ENCODE measurements around the gene SNX9.
"Not testable (repeated sequence)": the region's sequence is repeated elsewhere in the genome, so short reads cannot be mapped to it uniquely, and the experiment has no call there.

SNX9 gene

DNA sequence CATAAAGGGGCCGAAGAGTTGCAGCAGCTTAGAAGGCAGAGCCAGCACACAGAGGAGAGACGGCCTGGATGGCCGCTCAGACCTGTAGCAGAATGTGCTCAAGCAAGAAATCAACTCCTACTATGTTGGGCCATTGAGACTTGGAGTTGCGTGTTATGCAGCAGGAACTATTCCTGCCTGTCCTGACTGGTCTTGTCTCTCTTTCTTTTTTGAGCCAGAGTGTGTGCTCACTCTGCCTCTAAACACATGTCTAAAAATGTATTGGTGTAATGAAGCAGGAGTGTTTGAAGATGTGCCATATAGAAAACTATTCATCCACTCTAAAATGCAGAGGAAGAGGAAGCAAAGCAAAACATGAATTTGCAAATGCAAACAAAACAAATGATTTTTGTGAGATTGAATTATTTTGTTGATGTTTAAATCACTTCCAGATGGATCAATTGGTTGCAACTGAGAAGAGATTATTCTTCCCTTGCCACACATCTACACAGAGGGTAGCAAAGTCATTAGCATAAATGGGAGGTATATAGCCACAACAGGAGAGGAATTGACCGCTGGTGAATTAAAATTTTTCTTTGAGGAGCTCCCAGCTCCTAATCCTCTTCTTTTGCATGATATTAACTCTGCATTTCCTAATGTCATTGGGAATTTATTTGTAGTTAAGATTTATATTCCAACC, 138.2 kb downstream of the SNX9 start:
- no peak for FAIRE-seq

DNA sequence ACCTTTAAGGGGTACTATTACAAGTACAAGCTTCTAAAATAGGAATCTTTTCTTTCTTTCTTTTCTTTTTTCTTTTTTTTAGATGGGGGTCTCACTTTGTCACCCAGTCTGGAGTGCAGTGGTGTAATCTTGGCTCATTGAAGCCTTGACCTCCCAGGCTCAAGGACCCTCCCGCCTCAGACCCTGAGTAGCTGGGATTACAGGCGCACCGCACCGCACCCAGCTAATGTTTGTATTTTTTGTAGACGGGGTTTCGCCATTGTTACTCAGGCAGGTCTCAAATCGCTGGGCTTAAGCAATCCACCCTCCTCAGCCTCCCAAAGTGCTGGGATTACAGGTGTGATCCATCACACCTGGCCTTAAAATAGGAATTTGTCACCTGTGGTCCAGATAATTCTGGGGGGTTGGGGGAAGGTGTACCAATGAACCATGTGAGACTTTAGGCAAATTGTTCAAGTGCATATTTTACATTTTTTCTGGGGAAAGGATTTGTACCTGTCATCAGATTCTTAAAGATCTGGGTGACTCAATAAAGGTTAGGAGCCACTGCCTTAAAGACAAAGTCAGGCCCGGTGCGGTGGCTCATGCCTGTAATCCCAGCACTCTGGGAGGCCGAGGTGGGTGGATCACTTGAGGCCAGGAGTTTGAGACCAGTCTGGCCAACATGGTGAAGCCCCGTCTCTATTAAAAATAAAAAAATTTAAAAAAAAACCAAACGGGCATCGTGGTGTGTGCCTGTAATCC, 139.0 kb downstream of the SNX9 start:
- no peak for FAIRE-seq

DNA sequence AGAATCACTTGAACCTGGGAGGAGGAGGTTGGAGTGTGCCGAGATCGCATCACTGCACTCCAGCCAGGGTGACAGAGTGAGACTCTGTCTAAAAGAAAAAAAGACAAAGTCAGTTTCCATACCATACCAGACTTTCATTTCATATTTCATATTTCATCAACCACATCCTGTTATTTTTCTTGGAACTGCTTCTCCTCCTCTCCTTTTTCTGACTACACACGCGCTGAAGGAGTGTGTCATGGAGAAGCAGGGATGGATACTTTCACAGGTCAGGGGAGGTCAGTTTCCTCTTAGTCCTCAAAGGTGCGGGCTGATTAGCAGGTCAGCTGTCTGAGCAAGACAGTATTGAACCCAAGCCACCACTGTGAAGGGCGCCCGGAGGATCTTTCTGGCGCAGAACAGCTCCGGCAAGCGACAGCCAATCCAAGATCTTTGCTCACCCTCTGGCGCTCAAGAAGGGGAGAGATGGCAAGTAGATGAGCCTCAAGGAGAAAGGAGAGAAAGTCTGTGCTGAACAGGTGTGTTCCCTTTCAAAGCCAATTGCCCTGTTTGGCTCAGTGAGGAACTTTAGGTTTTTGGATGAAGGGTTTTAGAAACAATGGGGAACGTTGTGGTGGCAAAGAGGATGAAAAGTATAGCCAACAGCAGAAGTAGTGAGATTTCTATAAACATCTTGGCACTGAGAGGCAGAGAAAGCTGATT, 139.7 kb downstream of the SNX9 start:
- FAIRE-seq, result no peak

DNA sequence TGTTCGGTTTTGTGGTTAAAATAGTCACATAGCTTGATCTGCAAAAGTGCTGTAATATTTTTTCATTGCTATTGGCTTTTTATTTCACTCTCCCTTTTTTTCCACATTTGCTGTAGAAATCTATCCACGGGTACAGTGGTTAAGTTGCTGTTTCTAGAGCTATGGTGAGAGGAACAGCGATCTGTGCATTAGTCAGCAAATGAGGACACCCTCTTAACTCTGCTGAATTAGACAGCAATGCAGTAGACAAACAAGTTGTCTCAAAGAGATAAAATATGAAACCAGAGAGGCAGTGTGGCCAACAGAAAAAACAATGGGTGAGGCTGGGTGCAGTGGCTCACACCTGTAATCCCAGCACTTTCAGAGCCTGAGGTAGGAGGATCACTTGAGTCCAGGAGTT, 141.1 kb downstream of the SNX9 start:
- FAIRE-seq, result no peak

DNA sequence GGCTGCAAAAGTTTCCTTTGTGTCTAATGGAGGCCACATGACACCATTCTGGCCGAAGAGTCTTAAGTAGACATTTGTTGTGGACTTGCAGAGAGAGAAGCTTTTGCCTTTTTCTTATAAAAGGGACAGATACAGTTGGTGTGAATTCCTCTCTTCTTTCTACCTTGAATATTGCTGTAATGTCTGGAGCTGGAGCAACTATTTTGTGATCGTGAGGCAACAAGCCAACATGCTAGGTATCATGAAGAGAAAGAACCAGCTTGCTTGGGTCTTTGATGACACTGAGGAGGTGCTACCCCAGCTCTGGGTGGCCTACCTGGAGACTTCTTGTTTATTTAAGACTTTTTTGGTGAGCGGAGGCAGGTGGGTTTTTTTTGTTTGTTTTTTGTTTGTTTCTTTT, 142.3 kb downstream of the SNX9 start:
- FAIRE-seq, result no peak

DNA sequence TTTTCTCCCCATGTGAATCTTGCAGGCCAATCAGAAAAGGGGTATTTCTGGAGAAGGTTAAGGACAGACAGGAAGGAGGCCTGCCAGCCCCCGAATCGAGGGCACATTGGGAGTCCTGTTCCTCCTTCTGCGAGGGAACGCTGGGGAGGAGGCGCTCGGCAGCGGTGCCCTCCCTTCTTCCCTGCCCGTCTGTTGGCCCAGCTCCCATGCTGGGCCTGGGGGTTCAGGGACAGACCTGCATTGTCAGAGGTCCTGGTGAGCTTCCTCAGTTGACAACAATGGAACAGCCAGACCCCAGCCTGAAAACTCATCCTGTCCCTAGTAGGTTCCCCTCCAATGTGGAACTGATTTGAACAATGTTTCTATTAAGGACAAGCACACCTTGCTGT, 143.5 kb downstream of the SNX9 start:
- FAIRE-seq, result no peak

DNA sequence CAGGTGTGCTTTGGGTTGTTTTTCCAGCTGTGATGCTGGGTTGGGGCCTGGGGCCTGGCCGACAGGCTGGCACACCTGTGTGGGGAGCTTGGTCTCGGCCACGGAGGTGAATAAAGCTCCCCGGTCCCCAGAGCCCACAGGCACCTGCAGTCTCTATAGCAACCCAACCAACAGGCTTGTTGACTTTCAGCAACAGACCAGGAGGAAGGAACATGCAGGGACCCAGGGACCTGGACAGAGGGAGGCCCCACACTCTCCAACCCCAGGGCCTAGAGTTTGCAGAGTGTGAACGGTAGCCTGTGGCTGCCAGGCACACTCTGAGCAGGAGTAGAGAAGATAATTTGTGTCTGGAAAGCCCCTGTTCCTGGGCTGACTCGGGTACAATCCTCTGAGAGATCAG, 144.0 kb downstream of the SNX9 start:
- no peak for FAIRE-seq

DNA sequence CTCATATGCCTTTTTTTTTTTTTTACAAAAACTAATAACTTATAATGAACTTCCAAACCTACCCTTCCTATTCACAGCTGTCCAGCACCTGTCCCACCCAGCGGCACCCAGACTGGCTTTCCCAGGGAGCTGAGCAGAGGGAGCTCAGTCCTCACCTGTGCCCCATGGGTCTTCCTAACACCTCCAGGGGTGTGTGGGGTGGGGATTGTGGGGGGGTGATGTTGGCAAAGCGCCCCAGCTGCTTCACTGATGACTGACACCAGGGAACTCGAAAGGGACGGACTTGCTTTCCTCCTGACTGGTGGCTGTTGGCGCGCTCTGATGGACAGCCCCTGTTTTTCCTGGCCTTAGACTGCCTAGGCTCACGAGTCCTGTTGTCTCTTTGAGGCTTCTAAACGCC, 144.4 kb downstream of the SNX9 start:
- no peak for FAIRE-seq

DNA sequence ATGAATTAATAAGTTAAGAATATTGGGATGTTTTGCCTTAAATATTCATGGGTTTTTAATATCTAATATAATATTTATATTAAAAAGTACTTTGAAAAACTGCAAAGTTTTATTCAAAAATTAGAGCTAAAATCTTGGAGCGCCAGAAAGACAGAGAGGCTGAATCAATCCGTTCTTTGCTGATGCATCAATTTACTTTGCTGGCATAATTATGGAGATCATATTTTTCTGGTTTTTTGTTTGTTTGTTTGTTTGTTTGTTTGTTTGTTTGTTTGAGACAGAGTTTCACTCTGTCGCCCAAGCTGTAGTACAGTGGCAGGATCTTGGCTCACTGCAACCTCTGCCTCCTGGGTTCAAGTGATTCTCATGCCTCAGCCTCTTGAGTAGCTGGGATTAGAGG, 149.1 kb downstream of the SNX9 start:
- not testable (repeated sequence) for FAIRE-seq

DNA sequence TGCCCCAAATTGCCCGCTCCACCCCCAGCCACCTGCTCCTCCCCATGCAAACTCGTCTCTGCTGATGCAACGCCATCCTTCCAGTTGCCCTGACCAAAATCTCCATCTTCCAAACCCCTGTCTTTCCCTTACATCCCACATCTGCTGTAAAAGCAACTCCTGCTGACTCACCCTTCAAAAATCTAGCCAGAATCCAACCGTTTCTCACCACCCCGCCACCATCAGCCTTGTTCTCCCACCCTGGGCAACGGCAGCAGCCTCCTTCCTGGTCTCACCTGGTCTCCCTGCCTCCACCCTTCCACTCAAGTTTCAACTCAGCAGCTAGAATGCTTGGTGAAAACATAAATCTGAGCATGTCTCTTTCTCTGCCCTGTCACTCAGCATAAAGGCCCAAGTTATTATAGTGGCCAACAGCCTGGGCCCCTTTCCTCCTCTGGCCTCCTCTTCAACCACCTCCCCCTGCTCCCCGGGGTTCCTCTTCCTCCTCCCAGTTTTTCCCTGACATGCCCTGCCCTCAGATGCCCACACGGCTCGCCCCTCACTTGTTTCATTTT, 151.4 kb downstream of the SNX9 start:
- FAIRE-seq, result no peak

DNA sequence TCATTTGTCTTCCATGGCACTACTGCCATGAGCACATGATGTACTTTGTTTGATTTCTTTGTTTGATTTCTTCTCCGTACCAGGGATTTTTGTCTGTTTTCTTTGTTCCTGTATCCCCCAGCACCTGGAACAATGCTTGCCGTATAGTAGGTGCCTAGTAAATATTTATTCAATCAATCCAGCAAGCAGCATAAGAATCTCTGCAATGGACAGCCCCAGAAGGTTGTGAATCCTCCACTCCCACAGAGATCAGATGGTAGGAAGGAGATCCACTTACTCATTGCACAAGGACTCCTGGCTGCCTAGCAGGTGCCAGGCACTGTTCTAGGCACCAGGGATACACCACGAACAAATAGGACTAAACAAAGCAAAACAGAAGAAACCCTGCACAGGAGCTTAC, 151.9 kb downstream of the SNX9 start:
- FAIRE-seq, result no peak

DNA sequence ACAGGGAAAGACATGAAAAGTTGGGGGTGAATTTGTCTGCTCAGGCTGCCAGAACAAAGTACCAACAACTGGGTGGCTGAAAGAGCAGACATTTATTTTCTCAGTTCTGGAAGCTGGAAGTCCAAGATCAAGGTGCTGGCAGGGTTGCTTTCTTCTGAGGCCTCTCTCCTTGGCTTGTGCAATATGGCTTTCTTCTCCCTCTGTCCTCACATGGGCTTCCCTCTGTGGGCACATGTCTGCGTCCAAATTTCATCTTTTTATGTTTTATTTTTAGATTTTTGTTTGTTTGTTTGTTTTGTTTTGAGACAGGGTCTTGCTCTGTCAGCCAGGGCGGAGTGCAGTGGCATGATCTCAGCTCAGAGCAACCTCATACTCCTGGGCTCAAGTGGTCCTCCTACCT, 152.4 kb downstream of the SNX9 start:
- no peak for FAIRE-seq

DNA sequence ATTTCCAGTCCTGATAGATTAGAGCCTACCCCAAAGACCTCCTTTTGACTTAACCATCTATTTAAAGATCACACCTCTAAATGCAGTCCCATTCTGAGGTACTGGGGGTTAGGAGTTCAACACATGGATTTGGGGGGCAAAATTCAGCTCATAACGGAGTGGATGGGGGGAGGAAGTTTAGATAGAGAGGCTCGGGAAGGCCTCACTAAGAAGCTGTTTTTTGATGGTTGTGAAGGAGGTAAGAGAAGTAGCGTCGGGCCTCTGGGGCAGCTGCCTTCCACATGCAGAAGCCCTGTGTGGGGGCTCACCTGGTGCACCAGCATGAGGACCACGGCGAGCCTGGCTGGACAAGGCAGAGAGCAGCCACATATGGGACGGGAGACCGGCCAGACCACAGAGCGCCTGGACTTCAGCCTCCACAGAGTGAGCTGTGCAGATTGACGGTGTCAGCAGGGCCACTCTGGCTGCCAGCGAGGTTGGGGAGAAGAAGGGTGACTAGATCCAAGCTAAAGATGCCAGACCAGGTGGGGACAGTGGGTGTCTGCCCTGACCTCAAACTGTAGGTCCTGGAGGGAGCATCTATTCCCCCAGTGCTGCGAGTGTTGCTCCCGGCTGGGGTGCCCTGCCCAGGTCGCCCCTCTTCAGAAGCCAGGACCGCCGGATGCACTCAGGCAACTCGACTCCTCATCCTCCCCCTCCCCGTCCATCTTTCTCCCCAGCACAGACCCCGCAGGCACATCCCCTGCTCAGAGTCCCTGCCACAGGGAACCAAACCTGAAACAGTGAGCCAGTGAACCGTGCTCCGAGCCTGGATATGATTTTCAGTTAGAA, 153.5 kb downstream of the SNX9 start:
- FAIRE-seq, result no peak

DNA sequence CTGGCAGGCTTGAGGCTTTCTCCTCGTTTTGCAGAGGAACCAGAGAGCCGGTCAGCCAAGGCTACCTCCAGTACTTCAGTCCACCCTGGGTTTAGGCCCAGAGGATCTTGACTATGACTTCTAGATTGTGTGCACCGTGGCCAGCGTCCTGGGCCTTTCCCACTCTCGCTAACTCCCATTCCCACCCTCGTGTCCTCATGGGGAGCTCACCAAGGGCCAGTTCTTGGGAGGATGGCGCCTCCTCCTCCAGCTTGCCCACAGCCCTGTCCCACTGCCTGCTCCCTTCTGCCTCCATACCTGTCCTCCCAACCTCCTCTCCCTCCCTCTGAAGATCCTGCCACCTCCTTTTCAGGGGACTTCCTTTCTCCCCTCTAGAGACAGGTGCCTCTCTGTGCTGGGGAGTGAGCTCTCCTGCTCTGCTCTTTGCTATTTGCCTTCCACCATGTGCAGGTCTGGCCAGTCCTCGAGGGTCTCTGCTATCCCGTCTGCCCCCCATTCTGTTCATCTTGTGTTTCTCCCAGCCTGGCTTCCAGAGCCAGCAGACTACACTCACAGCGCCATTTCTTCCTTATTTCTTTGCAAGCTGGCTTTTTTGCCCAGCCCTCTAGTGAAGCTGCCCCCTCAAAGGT, 154.2 kb downstream of the SNX9 start:
- no peak for FAIRE-seq

DNA sequence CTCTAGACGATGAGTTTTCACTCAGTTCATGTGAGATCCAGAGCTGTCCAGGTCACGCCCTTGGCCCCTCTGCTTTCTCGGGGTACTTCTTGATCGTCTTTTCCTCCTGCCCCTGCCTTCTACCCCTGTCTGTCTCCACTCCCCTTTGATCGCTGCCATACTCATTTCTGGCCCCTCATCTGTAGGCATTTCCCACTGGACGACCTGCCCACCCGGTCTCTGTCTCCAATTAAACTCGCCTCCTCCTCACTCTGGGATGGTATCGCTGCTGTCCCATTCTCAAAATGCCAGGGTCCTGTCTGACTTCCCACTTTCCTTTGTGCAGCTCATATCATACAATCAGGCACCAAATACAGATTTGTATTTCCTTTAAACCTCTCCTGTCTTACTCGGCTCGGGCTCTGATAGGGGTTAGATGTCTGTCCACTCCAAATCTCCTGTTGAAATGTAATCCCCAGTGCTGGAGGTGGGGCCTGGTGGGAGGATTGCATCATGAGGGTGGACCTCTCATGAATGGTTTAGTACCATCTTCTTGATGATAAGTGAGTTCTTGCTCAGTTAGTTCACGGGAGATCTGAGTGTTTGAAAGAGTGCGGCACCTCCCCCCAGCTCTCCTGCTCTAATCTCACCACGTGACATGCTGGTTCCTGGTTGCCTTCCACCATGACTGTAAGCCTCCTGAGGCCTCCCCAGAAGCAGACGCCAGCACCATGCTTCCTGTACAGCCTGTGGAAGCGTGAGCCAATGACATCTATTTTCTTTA, 155.2 kb downstream of the SNX9 start:
- no peak for FAIRE-seq

DNA sequence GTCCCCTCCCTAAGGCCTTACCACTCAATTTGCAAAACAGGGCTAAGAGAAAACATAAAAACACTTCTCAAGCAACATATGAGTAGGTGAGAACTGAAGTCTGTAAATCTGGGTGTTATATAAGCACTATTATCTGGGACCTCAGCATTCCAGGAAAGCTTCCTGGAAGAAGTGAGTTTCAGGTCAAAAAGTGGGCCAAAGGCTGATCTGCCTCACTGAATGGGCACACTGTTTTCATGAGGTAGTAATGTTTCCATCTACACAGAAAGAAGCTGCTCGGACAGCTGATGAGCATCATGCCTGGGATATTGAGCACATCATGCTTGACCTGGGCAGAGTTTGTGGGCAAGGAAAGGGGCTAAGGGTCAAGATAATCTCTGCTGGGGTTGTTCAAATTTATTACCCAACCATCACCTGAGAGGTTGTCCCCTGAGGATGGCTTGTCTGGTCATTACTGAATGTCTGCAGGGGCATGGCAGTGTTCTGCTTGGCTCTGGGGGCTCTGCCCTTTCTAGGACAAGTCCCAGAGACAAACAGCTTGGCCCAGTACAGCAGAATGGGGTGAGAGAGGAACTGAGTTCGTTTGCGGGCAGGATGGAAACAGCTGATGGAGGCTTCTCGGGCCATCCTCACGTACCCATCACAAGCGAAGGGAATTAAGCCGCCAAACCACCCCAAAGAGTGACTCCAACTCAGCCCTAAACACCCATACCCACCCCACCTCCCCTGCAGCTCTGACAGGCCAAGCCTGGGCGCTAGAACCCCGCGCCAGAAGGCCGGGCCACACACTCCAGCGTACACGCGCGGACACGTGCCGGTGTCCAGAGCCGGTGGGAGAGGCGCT, 157.5 kb downstream of the SNX9 start:
- no peak for FAIRE-seq

DNA sequence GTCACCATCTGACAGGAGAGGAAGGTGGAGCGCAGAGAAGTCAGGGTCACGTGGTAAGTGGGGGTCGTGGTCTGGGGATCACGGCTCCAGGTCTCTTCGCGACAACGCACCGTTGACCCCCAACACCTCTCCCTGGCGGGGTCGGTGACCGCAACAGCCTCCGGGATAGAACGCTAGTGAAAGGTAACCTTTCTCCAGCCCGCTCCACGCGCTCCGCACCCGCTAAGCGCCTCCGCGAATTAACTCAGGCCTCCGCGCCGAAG, 158.0 kb downstream of the SNX9 start:
- no peak for FAIRE-seq

DNA sequence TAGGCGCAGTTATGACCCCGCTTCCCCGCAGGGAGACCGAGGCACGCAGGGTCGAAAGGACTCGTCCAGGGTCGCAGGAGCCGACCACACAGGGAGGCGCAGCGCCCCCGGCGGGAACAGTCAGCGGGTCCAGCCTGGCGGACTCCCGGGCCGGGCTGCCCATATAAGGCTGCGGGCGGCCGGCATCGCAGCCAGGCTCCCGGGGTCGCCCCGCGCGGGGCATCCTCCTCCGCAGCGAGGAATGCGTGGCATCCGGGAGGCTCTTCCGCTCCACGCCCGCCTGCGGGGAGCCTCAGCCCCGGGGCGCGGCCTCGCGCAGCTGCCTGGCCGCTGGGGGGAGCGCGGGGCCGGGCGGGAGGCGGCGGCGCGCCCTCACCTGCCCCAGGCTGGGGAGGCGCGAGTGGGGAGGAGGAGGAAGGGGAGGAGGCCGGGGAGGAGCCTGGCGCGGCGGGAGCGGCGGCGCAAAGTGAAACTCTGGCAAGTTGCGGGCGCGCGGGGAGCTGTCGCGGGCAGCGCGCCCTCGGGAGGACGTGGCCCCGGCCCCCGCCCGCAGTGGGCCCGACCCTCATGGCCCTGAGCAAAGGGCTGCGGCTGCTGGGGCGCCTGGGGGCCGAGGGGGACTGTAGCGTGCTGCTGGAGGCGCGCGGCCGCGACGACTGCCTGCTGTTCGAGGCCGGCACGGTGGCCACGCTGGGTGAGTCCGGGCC, 158.5 kb downstream of the SNX9 start, which contains the start of gene SYNJ2:
Gene SYNJ2, plus strand, starts transcription at position 469 of the 707 bp plus-strand sequence. Its CDS starts 99 bp downstream, at position 568.
- FAIRE-seq, result no peak

DNA sequence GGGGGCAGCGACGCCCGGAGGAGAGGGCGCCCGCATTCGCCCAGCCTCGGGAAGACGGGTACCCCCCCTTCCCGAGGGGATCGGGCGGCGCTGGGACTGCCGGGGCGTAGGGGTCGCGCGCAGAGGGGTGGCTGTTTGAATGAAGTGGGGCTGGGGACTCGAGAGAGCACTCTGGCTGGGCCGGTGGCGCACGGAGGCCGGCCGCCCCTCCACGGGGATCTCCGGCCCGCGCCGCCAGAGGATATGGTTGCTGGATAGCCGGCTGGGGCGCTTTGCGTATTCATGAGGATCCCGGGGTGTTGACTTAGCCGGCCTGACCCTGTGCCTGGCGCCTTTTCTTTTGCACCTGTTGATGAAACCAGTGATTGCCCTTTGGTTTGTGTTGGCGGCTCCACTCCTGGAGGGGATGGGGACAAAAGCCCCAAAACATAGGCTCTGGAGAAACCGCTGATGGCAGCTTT, 159.1 kb downstream of the SNX9 start:
- FAIRE-seq, result no peak
